Measurements from ENCODE around the gene APH1B. TPM values are rescaled to one million over a fixed set of nuclear protein-coding genes. Genes with fewer than 3 reads are reported as not detected.

The APH1B gene
- total RNA-seq, 1 donor: 17.7 TPM

GRCh38 chr15:63352808-63353207 lies 75.4 kb downstream of the APH1B start:
- no peak for DNase-seq (ENCODE audit: insufficient read length, low spot score, missing footprints)
- Histone ChIP-seq H3K4me3 (ENCODE audit: insufficient read depth, low read length) (no peak overlapping the region), H3K27me3 (ENCODE audit: insufficient read depth, low read length) (no peaks in the 10 kb centered on the region), H3K4me2 (ENCODE audit: insufficient read depth, low read length) (no peak overlapping the region), H2AFZ (ENCODE audit: low read length) (no peak overlapping the region), H3K9me3 (ENCODE audit: low read depth, low read length) (no peaks in the 10 kb centered on the region), H3K27ac (ENCODE audit: low read depth, low read length) (no peak overlapping the region), H4K20me1 (ENCODE audit: insufficient read depth, low read length) (peaks cover 3% of the 10 kb centered on the region), H3K4me1 (ENCODE audit: insufficient read depth, low read length) (peaks cover 28% of the 10 kb centered on the region), H3K79me2 (ENCODE audit: insufficient read depth, low read length) (peaks cover 30% of the 10 kb centered on the region), H3K36me3 (ENCODE audit: insufficient read depth, low read length) (peaks cover 4% of the 10 kb centered on the region)
- TF ChIP-seq CTCF (IDR thresholded peaks at IDR 0.05; ENCODE audit: extremely low read depth, low read depth, low read length): no peak

GRCh38 chr15:63353261-63353660 lies 75.9 kb downstream of the APH1B start:
- Histone ChIP-seq H3K27ac (ENCODE audit: low read depth, low read length) (no peak overlapping the region), H3K79me2 (ENCODE audit: insufficient read depth, low read length) (peaks cover 30% of the 10 kb centered on the region), H3K36me3 (ENCODE audit: insufficient read depth, low read length) (peaks cover 4% of the 10 kb centered on the region), H3K4me1 (ENCODE audit: insufficient read depth, low read length) (peaks cover 24% of the 10 kb centered on the region), H3K4me3 (ENCODE audit: insufficient read depth, low read length) (no peak overlapping the region), H4K20me1 (ENCODE audit: insufficient read depth, low read length) (peaks cover 3% of the 10 kb centered on the region), H3K27me3 (ENCODE audit: insufficient read depth, low read length) (no peaks in the 10 kb centered on the region), H2AFZ (ENCODE audit: low read length) (no peak overlapping the region), H3K4me2 (ENCODE audit: insufficient read depth, low read length) (no peak overlapping the region), H3K9me3 (ENCODE audit: low read depth, low read length) (no peaks in the 10 kb centered on the region)
- DNase-seq (ENCODE audit: insufficient read length, low spot score, missing footprints): no peak
- TF ChIP-seq CTCF (IDR thresholded peaks at IDR 0.05; ENCODE audit: extremely low read depth, low read depth, low read length): no peak

GRCh38 chr15:63353887-63354286 lies 76.5 kb downstream of the APH1B start:
- Histone ChIP-seq H3K27ac (ENCODE audit: low read depth, low read length) (no peak overlapping the region), H3K4me1 (ENCODE audit: insufficient read depth, low read length) (peaks cover 17% of the 10 kb centered on the region), H2AFZ (ENCODE audit: low read length) (no peak overlapping the region), H4K20me1 (ENCODE audit: insufficient read depth, low read length) (peaks cover 3% of the 10 kb centered on the region), H3K79me2 (ENCODE audit: insufficient read depth, low read length) (peaks cover 30% of the 10 kb centered on the region), H3K27me3 (ENCODE audit: insufficient read depth, low read length) (no peaks in the 10 kb centered on the region), H3K4me2 (ENCODE audit: insufficient read depth, low read length) (no peak overlapping the region), H3K4me3 (ENCODE audit: insufficient read depth, low read length) (no peak overlapping the region), H3K36me3 (ENCODE audit: insufficient read depth, low read length) (peaks cover 4% of the 10 kb centered on the region), H3K9me3 (ENCODE audit: low read depth, low read length) (no peaks in the 10 kb centered on the region)
- TF ChIP-seq CTCF (IDR thresholded peaks at IDR 0.05; ENCODE audit: extremely low read depth, low read depth, low read length): no peak
- DNase-seq (ENCODE audit: insufficient read length, low spot score, missing footprints): no peak

- no peak for TF ChIP-seq CTCF (IDR thresholded peaks at IDR 0.05; ENCODE audit: extremely low read depth, low read depth, low read length)
- Histone ChIP-seq H3K79me2 (ENCODE audit: insufficient read depth, low read length) (peaks cover 31% of the 10 kb centered on the region), H3K36me3 (ENCODE audit: insufficient read depth, low read length) (peaks cover 4% of the 10 kb centered on the region), H3K4me2 (ENCODE audit: insufficient read depth, low read length) (no peak overlapping the region), H3K4me3 (ENCODE audit: insufficient read depth, low read length) (no peak overlapping the region), H3K9me3 (ENCODE audit: low read depth, low read length) (no peaks in the 10 kb centered on the region), H4K20me1 (ENCODE audit: insufficient read depth, low read length) (peaks cover 6% of the 10 kb centered on the region), H2AFZ (ENCODE audit: low read length) (no peak overlapping the region), H3K4me1 (ENCODE audit: insufficient read depth, low read length) (peaks cover 6% of the 10 kb centered on the region), H3K27ac (ENCODE audit: low read depth, low read length) (no peak overlapping the region), H3K27me3 (ENCODE audit: insufficient read depth, low read length) (no peaks in the 10 kb centered on the region)
- DNase-seq (ENCODE audit: insufficient read length, low spot score, missing footprints): no peak
These were observed 77.6 kb downstream of the APH1B start for GRCh38 chr15:63354821-63355650.
